Stimulated activated CD8-positive, alpha-beta memory T cell treated with anti-CD3 and anti-CD28 coated beads, Interleukin-7, amount 100 ng/mL, for 1 hour (primary cell): ENCODE measurements around the gene VAT1L.

Experiments used
- DNase-seq, 2 donors: peaks; one replicate each; pipeline ENCODE4 v3.0.0-alpha.2; 2020; ENCODE audit warnings: low read depth in 2 of 2

The VAT1L gene

DNA sequence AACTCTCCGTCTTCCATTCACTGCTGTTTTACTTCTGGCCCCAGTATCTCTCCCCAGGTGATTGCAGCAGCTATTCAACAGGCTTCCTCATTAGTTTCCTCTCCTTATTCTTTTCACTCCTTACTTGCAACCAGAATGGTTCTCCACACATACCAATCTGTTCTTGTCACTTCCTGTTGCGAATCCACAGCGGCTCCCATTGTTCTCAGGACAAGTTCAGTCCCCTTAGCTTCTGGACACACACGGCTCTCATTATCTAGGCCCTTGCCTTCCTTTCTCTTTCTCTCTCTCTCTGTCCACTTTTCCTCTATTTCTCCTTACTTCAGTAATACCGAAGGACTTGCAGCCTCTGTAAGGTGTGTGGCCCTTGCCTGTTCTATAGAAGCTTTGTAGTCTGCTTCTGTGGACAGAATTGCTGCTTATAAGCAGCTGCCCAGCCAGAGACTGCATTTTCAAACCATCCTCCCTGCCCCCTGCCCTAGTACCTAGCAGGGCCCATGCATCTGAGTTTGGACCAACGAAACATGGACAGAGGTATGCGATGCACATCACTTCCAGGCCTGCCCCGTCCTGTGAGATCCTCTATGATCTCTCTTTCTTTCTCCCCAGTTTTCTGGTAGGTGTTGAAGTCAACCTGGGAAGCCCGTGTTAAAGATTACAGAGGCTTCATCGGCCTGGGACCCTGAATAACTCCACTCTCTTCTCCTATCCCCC lies 45.7 kb downstream of the VAT1L start:
- no peak for DNase-seq

GRCh38 chr16:77834635-77835540 lies 46.5 kb downstream of the VAT1L start:
- no peak for DNase-seq

GRCh38 chr16:77836801-77837200 lies 48.4 kb downstream of the VAT1L start:
- no peak for DNase-seq

DNA sequence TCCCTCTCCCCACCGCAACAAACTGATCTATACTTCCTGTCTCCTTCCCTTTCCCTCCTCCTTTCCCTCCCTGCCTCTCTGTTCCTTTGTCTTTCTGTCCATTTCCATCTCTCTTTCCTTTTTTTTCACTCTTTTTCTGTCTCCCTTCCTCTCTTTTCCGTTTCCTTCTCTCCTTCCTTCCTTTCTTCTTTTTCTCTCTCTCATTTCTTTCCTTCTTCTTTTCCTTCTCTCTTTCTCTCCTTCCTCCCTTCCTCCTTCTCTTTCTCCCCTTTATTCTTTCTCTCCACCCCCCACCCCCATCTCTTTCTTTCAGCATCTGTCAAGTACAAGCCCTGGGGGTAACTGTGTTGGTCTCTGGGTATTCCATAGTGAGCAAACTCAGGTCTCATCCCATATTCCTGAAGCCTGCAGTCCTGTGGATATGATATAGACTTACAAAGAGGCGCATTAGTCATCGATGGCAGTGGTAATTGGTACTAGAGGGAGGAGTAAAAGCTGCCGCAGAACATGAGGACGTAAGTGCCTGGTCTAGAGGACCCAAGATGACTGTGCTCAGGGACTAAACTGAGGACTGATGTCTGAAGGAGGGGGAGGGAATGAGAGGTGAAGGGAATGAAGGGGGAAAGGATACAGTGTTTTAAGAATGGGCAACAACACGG lies 50.4 kb downstream of the VAT1L start:
- DNase-seq: no peak

DNA sequence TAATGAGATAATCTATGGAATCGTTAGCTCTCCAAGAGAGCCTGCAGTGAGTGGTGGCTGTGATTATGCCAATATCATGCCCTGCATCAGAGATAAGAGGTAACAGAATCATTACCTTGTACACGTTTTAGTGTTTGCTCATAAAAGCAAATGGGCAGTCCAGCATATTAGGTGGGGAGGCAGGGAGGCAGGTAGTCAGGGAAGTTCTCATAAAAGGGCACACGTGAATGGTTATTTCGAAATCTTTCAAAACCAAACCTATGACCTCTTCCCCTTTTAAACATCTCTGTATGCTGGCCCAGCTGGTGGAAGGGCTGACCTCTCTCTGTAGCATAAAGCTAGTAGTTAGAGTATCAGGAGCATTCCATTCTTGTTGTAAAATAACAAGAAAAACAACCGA lies 51.7 kb downstream of the VAT1L start:
- no peak for DNase-seq

DNA sequence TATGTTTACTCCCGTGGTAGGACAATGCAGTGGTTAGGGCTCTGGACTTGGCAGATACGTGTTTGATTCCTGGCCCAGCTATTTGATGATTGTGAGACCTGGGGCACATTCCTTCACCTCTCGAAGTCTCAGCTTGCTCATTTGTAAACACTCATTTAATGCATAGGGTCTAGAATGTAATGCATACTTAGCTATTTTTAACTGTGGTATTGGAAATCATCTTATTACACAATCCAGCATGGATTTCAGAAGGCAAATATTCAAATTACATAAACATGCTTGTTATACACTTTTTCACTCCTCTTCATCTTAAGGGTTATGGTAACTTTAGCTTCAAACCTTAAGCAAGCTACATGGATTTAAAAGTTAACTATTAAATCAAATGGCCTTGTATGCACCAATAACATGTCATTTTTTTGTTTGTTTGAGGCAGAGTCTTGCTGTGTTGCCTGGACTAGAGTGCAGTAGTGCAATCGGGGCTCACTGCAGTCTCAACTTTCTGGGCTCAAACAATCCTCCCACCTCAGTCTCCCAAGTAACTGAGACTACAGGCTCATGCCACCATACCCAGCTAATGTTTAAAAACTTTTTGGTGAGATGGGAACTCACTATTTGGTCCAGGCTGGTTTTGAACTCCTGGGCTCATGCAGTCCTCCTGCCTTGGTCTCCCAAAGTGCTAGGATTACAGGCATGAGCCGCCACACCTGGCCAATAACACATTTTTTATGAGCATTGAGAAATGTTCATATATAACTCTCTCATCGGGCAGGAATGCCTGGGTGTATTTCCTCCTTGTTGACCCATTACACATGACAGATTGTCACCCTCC lies 52.5 kb downstream of the VAT1L start:
- DNase-seq: no peak

DNA sequence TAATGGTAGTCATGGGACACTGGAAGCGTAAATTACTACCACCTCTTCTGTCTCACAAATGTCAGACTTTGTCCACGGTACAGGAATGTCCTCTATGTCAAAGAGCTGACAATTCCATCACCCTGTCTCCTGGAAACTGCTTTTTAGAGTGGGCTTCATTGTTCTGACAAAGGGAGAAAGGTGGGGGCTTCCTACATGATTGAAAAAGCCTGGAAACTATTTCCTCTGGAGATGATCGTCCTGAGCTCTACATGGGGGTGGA lies 53.1 kb downstream of the VAT1L start:
- no peak for DNase-seq

DNA sequence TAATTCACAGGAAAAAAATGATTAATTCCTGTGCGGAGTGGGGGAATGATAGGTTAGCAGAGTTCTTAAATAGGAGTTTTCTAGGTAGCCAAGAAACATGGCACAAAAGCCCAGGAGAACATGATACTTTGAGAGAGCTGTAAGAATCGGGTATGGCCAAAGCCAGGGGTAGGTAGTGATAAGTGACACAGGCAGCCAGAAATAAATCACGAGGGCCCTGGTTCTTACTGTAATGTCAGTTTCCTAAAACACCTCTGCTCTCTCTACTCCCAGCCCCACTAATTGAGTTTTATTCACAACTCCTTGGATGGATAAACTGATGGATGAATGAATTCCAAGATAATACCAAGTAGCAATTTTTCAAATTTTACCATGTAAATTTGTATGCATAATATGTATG lies 54.1 kb downstream of the VAT1L start:
- DNase-seq: no peak

DNA sequence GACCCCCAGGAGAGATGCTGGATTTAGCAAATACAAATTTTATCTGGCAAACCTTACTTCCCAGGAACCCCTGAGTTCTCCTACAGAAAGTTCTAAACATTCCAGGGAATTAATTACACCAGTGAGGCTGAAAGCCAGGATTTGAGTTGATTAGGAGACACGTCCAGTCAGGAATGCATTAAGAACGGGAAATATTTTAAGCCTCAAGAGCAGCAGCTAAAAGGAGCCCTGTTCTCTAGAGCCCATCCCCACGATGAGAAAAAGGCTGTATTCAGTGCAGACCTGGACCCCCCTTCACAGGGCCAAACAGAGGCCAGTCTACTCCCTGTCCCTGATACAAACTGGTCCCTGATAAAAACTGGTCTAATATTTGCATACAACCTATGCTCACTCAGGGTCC lies 55.0 kb downstream of the VAT1L start:
- no peak for DNase-seq

- DNase-seq: no peak
These were observed 56.4 kb downstream of the VAT1L start for GRCh38 chr16:77844801-77845200.

- no peak for DNase-seq
These were observed 61.4 kb downstream of the VAT1L start for GRCh38 chr16:77849646-77850258.

DNA sequence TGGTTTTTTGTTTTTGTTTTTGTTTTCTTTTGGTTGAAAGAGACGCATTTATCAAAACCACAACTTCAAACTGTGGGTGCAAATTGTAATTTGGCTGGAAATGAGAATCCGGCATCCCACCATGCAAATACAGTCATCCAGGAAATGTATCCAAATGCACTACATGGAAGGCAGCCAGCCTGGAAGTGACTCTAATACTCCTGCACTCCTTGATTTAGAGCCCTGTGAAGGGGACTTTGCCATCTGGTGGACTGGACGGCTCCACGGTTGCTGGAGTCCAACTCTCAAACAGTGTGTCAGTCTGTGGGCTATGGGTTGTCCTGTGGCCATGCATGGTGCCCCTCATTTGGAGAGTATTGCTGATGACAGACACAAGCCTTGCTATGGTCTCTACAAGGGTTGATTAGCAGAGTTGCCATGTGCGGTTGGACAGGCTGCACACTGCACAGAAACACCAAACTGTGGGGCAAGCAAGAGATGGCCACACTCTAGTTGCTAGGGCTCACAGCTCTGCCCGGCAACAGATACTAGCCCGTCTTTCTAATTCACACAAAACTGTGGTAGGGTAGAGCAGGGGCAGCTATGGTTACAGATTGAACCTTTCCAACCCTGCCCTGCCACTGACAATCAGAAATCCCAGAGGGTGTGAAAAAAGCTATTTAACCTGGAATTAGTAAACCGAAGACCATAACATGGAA lies 62.4 kb downstream of the VAT1L start:
- no peak for DNase-seq

DNA sequence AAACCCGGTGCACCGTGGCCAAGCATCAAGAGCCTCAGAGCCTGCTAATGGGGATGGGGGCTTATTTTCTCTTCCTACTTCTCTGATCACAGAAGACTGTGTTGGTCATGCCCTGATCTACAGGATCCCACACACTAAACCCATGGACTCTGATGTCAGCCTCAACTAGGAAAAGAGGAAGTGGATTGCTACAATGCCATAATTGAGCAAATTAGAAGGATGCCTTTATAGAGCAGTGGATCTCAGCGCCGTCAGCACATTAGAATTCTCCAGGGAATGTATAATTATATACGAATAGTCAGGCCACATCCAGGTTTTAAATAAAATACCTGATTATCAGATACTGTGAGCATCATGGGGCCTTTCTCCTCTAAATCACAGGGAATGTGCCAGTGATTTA lies 64.8 kb downstream of the VAT1L start:
- no peak for DNase-seq

DNA sequence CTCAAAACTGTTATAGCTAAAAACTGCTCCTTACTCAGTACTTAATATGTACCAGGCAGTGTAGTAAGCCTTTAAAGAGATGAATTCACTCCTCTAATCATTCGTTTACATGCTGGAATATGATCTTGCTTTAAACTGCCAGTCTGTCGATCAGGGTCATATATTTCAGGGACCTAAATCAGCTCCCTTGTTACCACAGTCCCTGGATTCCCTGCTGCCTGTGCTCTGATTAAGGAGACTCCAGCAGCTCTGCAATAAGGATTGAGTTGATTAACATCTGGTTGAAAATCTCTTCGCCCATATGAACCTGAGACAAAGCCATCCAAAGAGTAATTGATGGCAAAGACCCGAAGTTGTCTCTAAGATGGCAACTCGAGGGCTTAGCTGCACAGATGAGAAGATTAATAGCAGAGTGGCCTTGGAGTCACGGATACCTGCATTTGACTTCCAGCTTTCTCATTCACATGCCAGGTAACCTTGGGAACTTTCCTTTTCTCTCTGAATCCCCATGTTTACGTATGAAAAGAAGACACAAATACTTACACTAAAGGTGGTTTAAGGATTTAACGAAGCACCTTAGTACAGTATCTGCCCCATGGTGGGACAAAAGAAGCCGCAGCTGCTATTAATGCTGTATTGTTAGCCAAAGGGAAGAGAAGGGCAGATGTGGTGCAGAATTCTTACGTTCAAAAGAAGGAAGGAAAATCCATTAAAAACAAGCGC lies 68.2 kb downstream of the VAT1L start:
- DNase-seq: no peak

GRCh38 chr16:77858060-77858459 lies 69.7 kb downstream of the VAT1L start:
- no peak for DNase-seq

- DNase-seq: no peak
These were observed 71.3 kb downstream of the VAT1L start for GRCh38 chr16:77859493-77860232.

GRCh38 chr16:77860953-77861352 lies 72.6 kb downstream of the VAT1L start:
- no peak for DNase-seq

GRCh38 chr16:77863250-77863649 lies 74.9 kb downstream of the VAT1L start:
- DNase-seq: no peak

DNA sequence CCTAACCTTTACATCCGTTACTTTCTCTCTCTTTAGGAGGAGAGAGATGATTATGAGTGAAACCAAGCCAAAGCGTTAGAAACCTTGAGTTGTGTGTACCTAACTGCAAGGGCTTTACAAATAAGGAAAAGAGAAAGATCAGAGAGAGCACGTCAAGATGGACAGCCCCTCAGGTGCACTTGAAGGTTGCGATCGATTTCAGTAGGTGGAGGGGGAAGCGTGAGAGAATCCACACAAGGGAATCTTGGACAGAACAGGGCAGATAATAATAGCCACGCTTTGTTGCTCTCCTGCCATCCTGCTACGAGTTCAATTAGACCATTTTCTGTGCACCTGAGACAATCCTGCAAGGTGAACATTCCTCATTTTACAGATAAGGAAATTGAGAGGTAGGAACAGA lies 78.4 kb downstream of the VAT1L start:
- DNase-seq: no peak

GRCh38 chr16:77868052-77868451 lies 79.7 kb downstream of the VAT1L start:
- no peak for DNase-seq
